CD4-positive, CD25-positive, alpha-beta regulatory T cell (primary cell): ENCODE results near the gene BPTF. TPM values are rescaled to one million over a fixed set of nuclear protein-coding genes. Genes with fewer than 3 reads are reported as not detected.
"Not testable (repeated sequence)": the region's sequence is repeated elsewhere in the genome, so short reads cannot be mapped to it uniquely, and the experiment has no call there.

Experiments used
- ATAC-seq, 2 donors: fragments of 150-1000 bp; cut with Tn5 transposase; one replicate each; pipeline ENCODE4 v1.10.0; 2021; ENCODE audit warnings: low read depth in 2 of 2, moderate number of reproducible peaks in 2 of 2, moderate library complexity in 1 of 2
- DNase-seq, 3 donors: peaks; one replicate each; pipeline versions ENCODE4 v3.0.0 to v3.0.0-alpha.2; 2012 to 2022; ENCODE audit warnings: mixed read lengths in 1 of 3
- H3K27ac ChIP-seq: one replicate; pipeline ENCODE4 v1.7.0; 2013; ENCODE audit warnings: mild to moderate bottlenecking, low read length; ENCODE audit not compliant: insufficient read depth, poor library complexity, severe bottlenecking
- H3K27me3 ChIP-seq: one replicate; pipeline ENCODE4 v1.7.0; 2013; ENCODE audit warnings: low read length; ENCODE audit not compliant: control insufficient read depth, insufficient read depth
- H3K36me3 ChIP-seq: one replicate; pipeline ENCODE4 v1.7.0; 2013; ENCODE audit warnings: mild to moderate bottlenecking, low read length, moderate library complexity; ENCODE audit not compliant: control insufficient read depth, insufficient read depth
- H3K4me1 ChIP-seq: 2 replicates; pipeline ENCODE4 v1.7.0; 2013; ENCODE audit warnings: mild to moderate bottlenecking, low read length; ENCODE audit not compliant: insufficient read depth, control insufficient read depth, poor library complexity, severe bottlenecking
- H3K4me3 ChIP-seq: one replicate; pipeline ENCODE4 v1.7.0; 2013; ENCODE audit warnings: low read depth, mild to moderate bottlenecking, low read length, moderate library complexity
- H3K9me3 ChIP-seq, 2 experiments: 1 replicate in 1 of 2; 2 replicates in 1 of 2; pipeline ENCODE4 v1.7.0; 2013; ENCODE audit warnings: low read length in 2 of 2, mild to moderate bottlenecking in 1 of 2, moderate library complexity in 1 of 2; ENCODE audit not compliant: control insufficient read depth in 2 of 2
- H3K27ac Mint-ChIP-seq, 3 donors: one replicate each; pipeline ENCODE4 v1.8.0; 2020 to 2022; ENCODE audit warnings: mild to moderate bottlenecking in 3 of 3, mixed read lengths in 3 of 3, moderate library complexity in 2 of 3
- H3K27me3 Mint-ChIP-seq: one replicate; pipeline ENCODE4 v1.8.0; 2022; ENCODE audit warnings: mild to moderate bottlenecking, mixed read lengths
- H3K36me3 Mint-ChIP-seq: one replicate; pipeline ENCODE4 v1.8.0; 2020; ENCODE audit warnings: mixed read lengths
- H3K4me1 Mint-ChIP-seq, 4 donors: one replicate each; pipeline ENCODE4 v1.8.0; 2020 to 2022; ENCODE audit warnings: mixed read lengths in 4 of 4, mild to moderate bottlenecking in 1 of 4
- H3K4me3 Mint-ChIP-seq, 4 donors: one replicate each; pipeline ENCODE4 v1.8.0; 2020 to 2022; ENCODE audit warnings: mild to moderate bottlenecking in 4 of 4, mixed read lengths in 4 of 4, moderate library complexity in 3 of 4
- H3K9me3 Mint-ChIP-seq, 7 donors: one replicate each; pipeline ENCODE4 v1.8.0; 2020 to 2022; ENCODE audit warnings: mixed read lengths in 7 of 7, mild to moderate bottlenecking in 3 of 7, moderate library complexity in 2 of 7
- polyA plus RNA-seq, 4 donors: library from polyadenylated mRNA; unstranded; fragments of 300-500 nt; fragmentation: Illumina TruSeq; gene quantifications; one replicate each; pipeline ENCODE4 v1.2.3, GENCODE V29; 2021
- total RNA-seq: library from RNA; stranded (reverse); gene quantifications from one replicate; pipeline ENCODE4 v1.2.3, GENCODE V29; 2022

BPTF gene
- total and polyA plus RNA-seq, 5 donors from 2014 or later, result 7.5 to 157 (median 13.0) TPM

DNA sequence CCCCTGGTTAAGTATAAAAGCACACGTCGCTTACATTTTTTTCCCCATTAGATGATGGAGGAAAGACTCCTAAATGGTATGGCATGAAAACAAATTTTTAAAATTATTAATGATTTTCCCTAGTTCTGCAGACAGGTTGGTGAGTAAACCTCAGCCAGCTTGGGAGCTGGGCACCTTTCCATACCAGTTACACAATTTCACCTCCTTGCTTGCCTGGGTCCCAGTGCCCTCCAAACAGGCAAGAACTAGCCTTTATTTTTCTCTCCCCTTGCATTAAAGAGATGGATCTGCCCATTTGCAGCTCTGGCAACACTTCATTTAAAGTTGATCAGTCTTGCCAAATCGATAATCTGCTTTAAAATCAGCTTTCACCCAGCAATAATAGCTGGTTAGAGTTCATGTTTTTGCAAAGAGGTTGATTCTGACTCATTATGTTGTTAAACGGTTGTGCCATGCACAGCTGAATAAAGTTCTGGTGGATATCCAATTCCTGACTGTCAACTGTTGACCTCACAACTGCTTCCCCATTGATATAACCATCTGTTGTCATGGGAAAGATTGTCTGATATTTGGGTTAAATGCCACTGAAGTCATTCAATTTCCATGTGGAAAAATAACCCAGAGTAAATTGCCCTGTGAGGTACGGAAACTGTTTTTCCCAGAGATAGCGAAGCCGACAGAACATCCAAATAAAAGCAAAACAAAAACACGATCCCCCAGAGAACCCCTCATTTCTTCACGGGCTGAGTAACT, 169.7 kb downstream of the BPTF start:
- ATAC-seq (no peak), DNase-seq (peak in 1 of 3 donors; percentile 12)
- Histone ChIP-seq H3K4me3 (peak overlapping the region; percentile 70), H3K27ac (no peak overlapping the region), H3K36me3 (no peaks in the 10 kb centered on the region), H3K9me3 (no peaks in the 10 kb centered on the region), H3K4me1 (peaks cover 31% of the 10 kb centered on the region), H3K27me3 (peaks cover 4% of the 10 kb centered on the region)
- H3K27ac Mint-ChIP-seq, result no peak overlapping the region
- no peaks in the 10 kb centered on the region for H3K36me3 Mint-ChIP-seq
- H3K9me3 Mint-ChIP-seq, result peaks cover 0 to 8% (median 0%) of the 10 kb centered on the region in 7 donors
- peaks cover 12 to 33% (median 23%) of the 10 kb centered on the region in 4 donors for H3K4me1 Mint-ChIP-seq
- H3K27me3 Mint-ChIP-seq, result peaks cover 46% of the 10 kb centered on the region
- H3K4me3 Mint-ChIP-seq, result peak overlapping the region; percentile 78 to 91 (median 85)

GRCh38 chr17:67995570-67996263, 170.4 kb downstream of the BPTF start:
- Histone ChIP-seq H3K9me3 (no peaks in the 10 kb centered on the region), H3K36me3 (no peaks in the 10 kb centered on the region), H3K4me1 (peaks cover 31% of the 10 kb centered on the region), H3K4me3 (peak overlapping the region; percentile 70), H3K27ac (no peak overlapping the region), H3K27me3 (peaks cover 4% of the 10 kb centered on the region)
- Mint-ChIP-seq H3K9me3 (peaks cover 0 to 8% (median 0%) of the 10 kb centered on the region in 7 donors), H3K4me1 (peaks cover 12 to 33% (median 23%) of the 10 kb centered on the region in 4 donors), H3K27me3 (peaks cover 51% of the 10 kb centered on the region), H3K36me3 (no peaks in the 10 kb centered on the region), H3K27ac (peak overlapping the region in 2 of 3 donors; percentile 8 to 79), H3K4me3 (peak overlapping the region; percentile 78 to 91 (median 85))
- DNase-seq (peak in 1 of 3 donors; percentile 14), ATAC-seq (no peak)

- not testable (repeated sequence) for H3K27me3 ChIP-seq, H3K9me3 ChIP-seq, H3K27ac ChIP-seq, DNase-seq, H3K36me3 Mint-ChIP-seq, ATAC-seq, H3K9me3 Mint-ChIP-seq, H3K36me3 ChIP-seq
- H3K4me3 ChIP-seq, result peak within 1 kb of the TSS; percentile 70
- H3K4me3 Mint-ChIP-seq, result peak within 1 kb of the TSS; percentile 78 to 91 (median 85)
- H3K27ac Mint-ChIP-seq, result peak within 1 kb of the TSS; percentile 8 to 79 (median 12)
- peaks cover 51% of the 10 kb centered on the region for H3K27me3 Mint-ChIP-seq
- H3K4me1 Mint-ChIP-seq, result peaks cover 12 to 33% (median 23%) of the 10 kb centered on the region in 4 donors
- peaks cover 31% of the 10 kb centered on the region for H3K4me1 ChIP-seq
These were observed 171.2 kb downstream of the BPTF start, which contains the start of gene C17orf58 for GRCh38 chr17:67996301-67997171. C17orf58 (minus strand) TSS chr17:67996469; CDS start chr17:67996198, 271 bp downstream.

- ATAC-seq (no peak), DNase-seq (no peak)
- Mint-ChIP-seq H3K27ac (peak overlapping the region in 1 of 3 donors; percentile 63), H3K36me3 (no peaks in the 10 kb centered on the region), H3K4me3 (peak overlapping the region in 1 of 4 donors; percentile 32), H3K27me3 (peaks cover 46% of the 10 kb centered on the region), H3K9me3 (peaks cover 0 to 5% (median 0%) of the 10 kb centered on the region in 7 donors), H3K4me1 (peaks cover 12 to 25% (median 17%) of the 10 kb centered on the region in 4 donors)
- Histone ChIP-seq H3K9me3 (no peaks in the 10 kb centered on the region), H3K36me3 (no peaks in the 10 kb centered on the region), H3K27me3 (peaks cover 4% of the 10 kb centered on the region), H3K4me3 (no peak overlapping the region), H3K4me1 (peaks cover 25% of the 10 kb centered on the region), H3K27ac (no peak overlapping the region)
These were observed 173.2 kb downstream of the BPTF start for GRCh38 chr17:67998466-67998865.

GRCh38 chr17:67999291-67999911, 174.1 kb downstream of the BPTF start:
- Histone ChIP-seq H3K9me3 (no peaks in the 10 kb centered on the region), H3K27ac (no peak overlapping the region), H3K27me3 (peaks cover 4% of the 10 kb centered on the region), H3K36me3 (no peaks in the 10 kb centered on the region), H3K4me3 (no peak overlapping the region), H3K4me1 (peaks cover 20% of the 10 kb centered on the region)
- no peak for ATAC-seq
- H3K9me3 Mint-ChIP-seq, result peaks cover 0 to 5% (median 0%) of the 10 kb centered on the region in 7 donors
- H3K27ac Mint-ChIP-seq, result no peak overlapping the region
- no peak for DNase-seq
- no peaks in the 10 kb centered on the region for H3K36me3 Mint-ChIP-seq
- peaks cover 10 to 19% (median 16%) of the 10 kb centered on the region in 4 donors for H3K4me1 Mint-ChIP-seq
- no peak overlapping the region for H3K4me3 Mint-ChIP-seq
- H3K27me3 Mint-ChIP-seq, result peaks cover 47% of the 10 kb centered on the region

DNA sequence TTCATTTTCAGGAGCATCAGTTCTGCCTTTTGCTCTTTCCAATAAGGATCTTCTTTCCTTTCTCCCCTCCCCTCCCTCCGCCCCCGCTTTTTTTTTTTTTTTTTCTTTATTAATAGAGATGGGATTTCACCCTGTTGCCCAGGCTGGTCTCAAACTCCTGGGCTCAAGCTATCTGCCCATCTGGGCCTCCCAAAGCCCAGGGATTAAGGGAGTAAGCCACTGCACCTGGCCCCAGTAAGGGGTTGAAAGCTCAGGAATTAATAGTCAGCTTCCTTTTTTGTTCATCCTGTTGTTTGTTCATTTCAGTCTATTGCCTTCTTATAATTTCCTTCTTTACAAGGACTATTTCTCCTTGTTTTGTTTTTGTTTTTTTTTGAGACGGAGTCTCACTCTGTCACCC, 178.9 kb downstream of the BPTF start:
- H3K27me3 Mint-ChIP-seq, result peaks cover 13% of the 10 kb centered on the region
- H3K9me3 ChIP-seq, result no peaks in the 10 kb centered on the region
- H3K27me3 ChIP-seq, result no peaks in the 10 kb centered on the region
- H3K36me3 Mint-ChIP-seq, result no peaks in the 10 kb centered on the region
- no peak overlapping the region for H3K4me3 Mint-ChIP-seq
- no peak overlapping the region for H3K27ac Mint-ChIP-seq
- DNase-seq, result no peak
- H3K27ac ChIP-seq, result no peak overlapping the region
- H3K9me3 Mint-ChIP-seq, result no peaks in the 10 kb centered on the region
- no peak for ATAC-seq
- H3K4me1 Mint-ChIP-seq, result no peaks in the 10 kb centered on the region
- H3K4me3 ChIP-seq, result no peak overlapping the region
- no peaks in the 10 kb centered on the region for H3K36me3 ChIP-seq
- H3K4me1 ChIP-seq, result no peaks in the 10 kb centered on the region

- no peak for ATAC-seq
- Mint-ChIP-seq H3K27me3 (peaks cover 9% of the 10 kb centered on the region), H3K4me3 (no peak overlapping the region), H3K9me3 (no peaks in the 10 kb centered on the region), H3K36me3 (no peaks in the 10 kb centered on the region), H3K4me1 (peaks cover 0 to 6% (median 5%) of the 10 kb centered on the region in 4 donors), H3K27ac (no peak overlapping the region)
- H3K27ac ChIP-seq, result no peak overlapping the region
- no peaks in the 10 kb centered on the region for H3K9me3 ChIP-seq
- H3K4me3 ChIP-seq, result no peak overlapping the region
- no peak for DNase-seq
- H3K36me3 ChIP-seq, result no peaks in the 10 kb centered on the region
- no peaks in the 10 kb centered on the region for H3K4me1 ChIP-seq
- H3K27me3 ChIP-seq, result no peaks in the 10 kb centered on the region
These were observed 181.5 kb downstream of the BPTF start for GRCh38 chr17:68006797-68007196.
